HCT116 (cell line): Measurements from ENCODE around the gene TBC1D2B. TPM values are rescaled to one million over a fixed set of nuclear protein-coding genes. Genes with fewer than 3 reads are reported as not detected.

ENCODE experiments used
- ATAC-seq: fragments of 200-7000 bp; cut with Tn5 transposase; 2 replicates; pipeline ENCODE4 v1.9.1; 2020; ENCODE audit warnings: mild to moderate bottlenecking, moderate library complexity
- BruUV-seq: library from RNA; stranded (reverse); fragments of 400-500 nt; replicated peaks from 2 replicates; lab custom pipeline; 2021; lab: Mats Ljungman, UMichigan
- CTCF ChIA-PET: fragments of 300-600 bp; sonication (Branson Sonifier 250); formaldehyde crosslinking; loops from one replicate; lab custom pipeline; 2021; ENCODE audit warnings: antibody characterized with exemption; lab: Charles Lee
- POLR2A ChIA-PET: fragments of 300-600, 350-600 bp; sonication (Branson Sonifier 250); formaldehyde crosslinking; loops from one replicate; lab custom pipeline; 2021; ENCODE audit warnings: antibody characterized with exemption; lab: Charles Lee
- RAD21 ChIA-PET, 2 experiments: fragments of 300-600 bp; sonication (Branson Sonifier 250); formaldehyde crosslinking; loops; one replicate each; lab custom pipeline; 2023; ENCODE audit warnings: low total read pairs in 2 of 2; ENCODE audit not compliant: uncharacterized antibody in 2 of 2, unreplicated experiment in 2 of 2, low non-redundant PET in 1 of 2; lab: Charles Lee
- DNase-seq: peaks from one replicate; pipeline ENCODE4 v3.0.0-alpha.2; 2010; ENCODE audit warnings: low read depth, low spot score
- H2AFZ ChIP-seq: fragments of 200-600 bp; shearing (Covaris generic), sonication (generic); 2 replicates; pipeline ENCODE4 v1.6.1; 2017; ENCODE audit warnings: low read depth, mixed run types, mixed read lengths, antibody characterized with exemption, low read length; ENCODE audit not compliant: poor library complexity, severe bottlenecking
- H3K27ac ChIP-seq: 2 replicates; pipeline ENCODE4 v1.5.1; 2012; ENCODE audit warnings: low read depth, low read length
- H3K27me3 ChIP-seq: fragments of 200-600 bp; sonication (generic); 2 replicates; pipeline ENCODE4 v1.6.1; 2016; ENCODE audit warnings: mixed run types, low read length, mixed read lengths; ENCODE audit not compliant: insufficient read depth
- H3K36me3 ChIP-seq, 2 experiments: fragments of 200-500 bp in 1 of 2; fragments of 200-600 bp in 1 of 2; sonication (Bioruptor generic) in 1 of 2; sonication (generic) in 1 of 2; 2 replicates each; pipeline versions ENCODE4 v1.5.1 to v1.6.1; 2014 to 2016; ENCODE audit warnings: low read length in 2 of 2, inconsistent platforms in 1 of 2, mixed read lengths in 1 of 2, mixed run types in 1 of 2; ENCODE audit not compliant: insufficient read depth in 2 of 2, control insufficient read depth in 1 of 2
- H3K4me1 ChIP-seq, 2 experiments: fragments of 200-600 bp in 1 of 2; sonication (generic) in 1 of 2; 2 replicates each; pipeline versions ENCODE4 v1.5.1 to v1.6.1; 2012 to 2017; ENCODE audit warnings: low read length in 2 of 2, inconsistent platforms in 1 of 2, mild to moderate bottlenecking in 1 of 2, mixed read lengths in 1 of 2, mixed run types in 1 of 2, moderate library complexity in 1 of 2; ENCODE audit not compliant: insufficient read depth in 2 of 2, control insufficient read depth in 1 of 2
- H3K4me2 ChIP-seq: fragments of 200-600 bp; sonication (generic); 2 replicates; pipeline ENCODE4 v1.6.1; 2017; ENCODE audit warnings: mixed run types, low read length, mixed read lengths
- H3K4me3 ChIP-seq, 2 experiments: fragments of 200-600 bp in 1 of 2; sonication (generic) in 1 of 2; replicated peaks in 1 of 2; 2 replicates each; pipeline ENCODE4 v1.5.1; 2011 to 2016; ENCODE audit warnings: low read length in 2 of 2, control low read depth in 1 of 2, low read depth in 1 of 2, mild to moderate bottlenecking in 1 of 2, mixed read lengths in 1 of 2, mixed run types in 1 of 2
- H3K79me2 ChIP-seq: fragments of 200-600 bp; sonication (generic); 2 replicates; pipeline ENCODE4 v1.6.1; 2017; ENCODE audit warnings: mild to moderate bottlenecking, mixed run types, low read length, moderate library complexity, mixed read lengths; ENCODE audit not compliant: insufficient read depth
- H3K9ac ChIP-seq: fragments of 200-600 bp; sonication (generic); 2 replicates; pipeline ENCODE4 v1.6.1; 2016; ENCODE audit warnings: low read length, mixed read lengths
- H3K9me2 ChIP-seq: fragments of 200-600 bp; sonication (generic), shearing (Covaris generic); 2 replicates; pipeline ENCODE4 v1.6.1; 2017; ENCODE audit warnings: mixed run types, mild to moderate bottlenecking, moderate library complexity; ENCODE audit not compliant: insufficient read depth
- H3K9me3 ChIP-seq, 2 experiments: fragments of 200-500 bp in 1 of 2; fragments of 200-600 bp in 1 of 2; sonication (Bioruptor generic) in 1 of 2; sonication (generic) in 1 of 2; 2 replicates each; pipeline ENCODE4 v1.6.1; 2014 to 2017; ENCODE audit warnings: low read length in 2 of 2, mixed read lengths in 2 of 2, inconsistent platforms in 1 of 2, low read depth in 1 of 2, mild to moderate bottlenecking in 1 of 2, mixed run types in 1 of 2, moderate library complexity in 1 of 2; ENCODE audit not compliant: control insufficient read depth in 1 of 2, insufficient read depth in 1 of 2
- H4K20me1 ChIP-seq: fragments of 200-600 bp; sonication (generic), shearing (Covaris generic); 2 replicates; pipeline ENCODE4 v1.6.1; 2017; ENCODE audit warnings: mixed run types, mild to moderate bottlenecking, moderate library complexity; ENCODE audit not compliant: insufficient read depth
- ATF3 ChIP-seq: IDR thresholded peaks from 2 replicates; pipeline ENCODE4 v1.6.1; 2012
- CEBPB ChIP-seq: IDR thresholded peaks from 2 replicates; pipeline ENCODE4 v1.6.1; 2012; ENCODE audit warnings: low read depth
- CTCF ChIP-seq, 3 experiments: fragments of 200-600 bp in 1 of 3; sonication (generic) in 1 of 3; IDR thresholded peaks in 2 of 3; conservative IDR thresholded peaks in 1 of 3; 2 replicates each; pipeline ENCODE4 v1.5.1; 2012 to 2017; ENCODE audit warnings: low read depth in 2 of 3, low read length in 2 of 3, antibody characterized with exemption in 1 of 3, borderline replicate concordance in 1 of 3, control low read depth in 1 of 3, mild to moderate bottlenecking in 1 of 3, mixed read lengths in 1 of 3, mixed run types in 1 of 3, moderate library complexity in 1 of 3; ENCODE audit not compliant: insufficient read depth in 1 of 3
- EGR1 ChIP-seq: IDR thresholded peaks from 2 replicates; pipeline ENCODE4 v1.6.1; 2012; ENCODE audit warnings: low read depth
- EZH2 ChIP-seq: fragments of 200-600 bp; sonication (generic); IDR thresholded peaks from 2 replicates; pipeline ENCODE4 v1.6.1; 2017; ENCODE audit warnings: antibody characterized with exemption, mixed run types
- EZH2phosphoT487 ChIP-seq: fragments of 200-600 bp; IDR thresholded peaks from 2 replicates; pipeline ENCODE4 v1.6.1; 2018; ENCODE audit warnings: antibody characterized with exemption, borderline replicate concordance
- FOSL1 ChIP-seq: IDR thresholded peaks from 2 replicates; pipeline ENCODE4 v1.6.1; 2012; ENCODE audit warnings: low read depth
- JUND ChIP-seq: IDR thresholded peaks from 2 replicates; pipeline ENCODE4 v1.6.1; 2012
- POLR2A ChIP-seq: IDR thresholded peaks from 2 replicates; pipeline ENCODE4 v1.7.0; 2011; ENCODE audit warnings: borderline replicate concordance; ENCODE audit not compliant: insufficient read depth, insufficient read length; ENCODE audit errors: extremely low read depth
- RAD21 ChIP-seq: IDR thresholded peaks from 2 replicates; pipeline ENCODE4 v1.6.1; 2012; ENCODE audit warnings: low read depth, mild to moderate bottlenecking
- SRF ChIP-seq: IDR thresholded peaks from 2 replicates; pipeline ENCODE4 v1.6.1; 2012; ENCODE audit warnings: low read depth
- TCF7L2 ChIP-seq: IDR thresholded peaks from 2 replicates; pipeline ENCODE4 v1.7.0; 2011; ENCODE audit warnings: borderline replicate concordance, inconsistent platforms; ENCODE audit not compliant: insufficient read depth, insufficient read length; ENCODE audit errors: extremely low read depth
- YY1 ChIP-seq: IDR thresholded peaks from 2 replicates; pipeline ENCODE4 v1.6.1; 2011; ENCODE audit warnings: low read length, low read depth, moderate library complexity, mild to moderate bottlenecking; ENCODE audit not compliant: insufficient replicate concordance; ENCODE audit errors: extremely low read depth
- ZNF274 ChIP-seq: fragments of 200-500 bp; sonication (Bioruptor generic); IDR thresholded peaks from 2 replicates; pipeline ENCODE4 v1.6.1; 2014; ENCODE audit warnings: mild to moderate bottlenecking, low read depth, low read length, inconsistent platforms
- intact Hi-C: fragments of 100-400 bp; cut with micrococcal nuclease; formaldehyde crosslinking; loops from 2 replicates; pipeline ENCODE4 v1.10.0; 2022
- total RNA-seq: library from RNA; stranded (reverse); gene quantifications from one replicate; pipeline ENCODE4 v1.2.1, GENCODE V29; 2021; ENCODE audit not compliant: unreplicated experiment
- TF ChIP-seq, protein P1 (sequence below): IDR thresholded peaks from 2 replicates; pipeline ENCODE4 v1.6.1; 2012

The TBC1D2B gene
- total RNA-seq, 1 experiment from 2014 or later, result 16.6 TPM

DNA sequence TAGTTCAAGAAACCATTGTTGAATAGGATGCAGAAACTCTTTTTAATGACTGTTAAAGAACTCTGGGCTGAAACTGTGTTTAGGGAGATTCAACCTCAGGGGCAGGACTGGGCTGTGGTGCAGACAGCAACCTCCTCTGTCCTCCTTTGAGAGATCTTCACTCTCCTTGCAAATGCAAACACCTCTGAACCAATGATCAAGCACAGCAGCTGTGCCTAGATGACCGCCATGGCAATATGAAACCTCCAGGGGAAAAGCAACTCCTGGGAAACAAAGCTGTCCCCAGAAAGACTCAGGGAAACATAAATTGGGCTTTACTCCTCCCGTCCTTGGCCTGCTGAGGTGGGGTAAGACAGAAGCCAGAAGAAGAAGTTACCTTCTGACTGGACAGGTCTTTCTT lies 52.6 kb downstream of the TBC1D2B start:
- no peaks in the 10 kb centered on the region for H3K4me1 ChIP-seq
- no peaks in the 10 kb centered on the region for H3K79me2 ChIP-seq
- H2AFZ ChIP-seq, result no peak overlapping the region
- no peaks in the 10 kb centered on the region for H3K9me2 ChIP-seq
- no peak overlapping the region for H3K9ac ChIP-seq
- no peak overlapping the region for H3K4me3 ChIP-seq
- peaks cover 3 to 10% of the 10 kb centered on the region in 2 experiments; a peak in 2 of 4 replicates for H3K36me3 ChIP-seq
- BruUV-seq, result no TSS peak
- intact Hi-C loops, result no loop called here
- no peaks in the 10 kb centered on the region for H3K9me3 ChIP-seq
- H3K4me2 ChIP-seq, result no peak overlapping the region
- TF ChIP-seq EZH2 (no peak), RAD21 (no peak), ZNF274 (no peak), EGR1 (no peak), POLR2A (no peak), FOSL1 (no peak), JUND (no peak), SRF (no peak), ATF3 (no peak), CTCF (IDR thresholded peaks at IDR 0.05 in 2 of 3, conservative IDR thresholded peaks at IDR 0.05 in 1 of 3; ENCODE audit: borderline replicate concordance in 1 of 3, insufficient read depth in 1 of 3, low read depth in 2 of 3, low read length in 2 of 3) (no peak), YY1 (no peak), TCF7L2 (no peak), EZH2phosphoT487 (no peak), CEBPB (no peak)
- TF ChIP-seq, protein P1, sequence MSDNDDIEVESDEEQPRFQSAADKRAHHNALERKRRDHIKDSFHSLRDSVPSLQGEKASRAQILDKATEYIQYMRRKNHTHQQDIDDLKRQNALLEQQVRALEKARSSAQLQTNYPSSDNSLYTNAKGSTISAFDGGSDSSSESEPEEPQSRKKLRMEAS, result no peak
- no peaks in the 10 kb centered on the region for H4K20me1 ChIP-seq
- ChIA-PET CTCF (no interaction called here), RAD21 (no interaction called here), POLR2A (no interaction called here)
- H3K27me3 ChIP-seq, result no peaks in the 10 kb centered on the region
- no peak for ATAC-seq
- DNase-seq, result no peak
- no peak overlapping the region for H3K27ac ChIP-seq
